Hepatocyte (in vitro differentiated cells): ENCODE results near the gene NLRC3.

Source experiments
- EZH2 ChIP-seq: fragments of 200-600 bp; sonication (generic); IDR thresholded peaks from 2 replicates; pipeline ENCODE4 v1.6.1; 2016; ENCODE audit warnings: antibody characterized with exemption, mild to moderate bottlenecking, borderline replicate concordance
- TF ChIP-seq, protein P1 (sequence below): fragments of 200-600 bp; sonication (generic); IDR thresholded peaks from 2 replicates; pipeline ENCODE4 v1.5.1; 2016; ENCODE audit warnings: antibody characterized with exemption, mild to moderate bottlenecking; ENCODE audit not compliant: poor library complexity

DNA sequence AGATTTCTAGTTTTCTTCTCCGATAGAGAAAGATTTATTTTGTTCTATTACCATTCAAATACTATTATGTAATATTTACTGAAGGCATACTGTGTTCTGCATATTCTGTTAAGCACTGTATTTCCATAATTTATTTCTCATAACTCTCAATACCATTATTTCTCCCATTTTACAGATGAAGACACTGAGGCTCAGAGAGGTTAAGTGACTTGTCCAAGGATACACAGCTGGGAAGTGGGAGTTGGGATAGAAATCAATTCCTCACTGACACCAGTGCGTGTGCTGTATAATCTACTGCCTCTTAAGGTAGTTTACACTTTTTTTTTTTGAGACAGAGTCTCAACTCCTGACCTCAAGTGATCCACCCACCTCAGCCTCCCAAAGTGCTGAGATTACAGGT lies 7.4 kb downstream of the NLRC3 start:
- TF ChIP-seq, protein P1, sequence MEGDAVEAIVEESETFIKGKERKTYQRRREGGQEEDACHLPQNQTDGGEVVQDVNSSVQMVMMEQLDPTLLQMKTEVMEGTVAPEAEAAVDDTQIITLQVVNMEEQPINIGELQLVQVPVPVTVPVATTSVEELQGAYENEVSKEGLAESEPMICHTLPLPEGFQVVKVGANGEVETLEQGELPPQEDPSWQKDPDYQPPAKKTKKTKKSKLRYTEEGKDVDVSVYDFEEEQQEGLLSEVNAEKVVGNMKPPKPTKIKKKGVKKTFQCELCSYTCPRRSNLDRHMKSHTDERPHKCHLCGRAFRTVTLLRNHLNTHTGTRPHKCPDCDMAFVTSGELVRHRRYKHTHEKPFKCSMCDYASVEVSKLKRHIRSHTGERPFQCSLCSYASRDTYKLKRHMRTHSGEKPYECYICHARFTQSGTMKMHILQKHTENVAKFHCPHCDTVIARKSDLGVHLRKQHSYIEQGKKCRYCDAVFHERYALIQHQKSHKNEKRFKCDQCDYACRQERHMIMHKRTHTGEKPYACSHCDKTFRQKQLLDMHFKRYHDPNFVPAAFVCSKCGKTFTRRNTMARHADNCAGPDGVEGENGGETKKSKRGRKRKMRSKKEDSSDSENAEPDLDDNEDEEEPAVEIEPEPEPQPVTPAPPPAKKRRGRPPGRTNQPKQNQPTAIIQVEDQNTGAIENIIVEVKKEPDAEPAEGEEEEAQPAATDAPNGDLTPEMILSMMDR = no peak
- TF ChIP-seq EZH2 = no peak
